HCT116 (cell line): ENCODE measurements around the gene ATXN1. TPM values are rescaled to one million over a fixed set of nuclear protein-coding genes. Genes with fewer than 3 reads are reported as not detected.

ENCODE experiments used
- ATAC-seq: fragments of 200-7000 bp; cut with Tn5 transposase; 2 replicates; pipeline ENCODE4 v1.9.1; 2020; ENCODE audit warnings: mild to moderate bottlenecking, moderate library complexity
- BruUV-seq: library from RNA; stranded (reverse); fragments of 400-500 nt; replicated peaks from 2 replicates; lab custom pipeline; 2021; lab: Mats Ljungman, UMichigan
- CTCF ChIA-PET: fragments of 300-600 bp; sonication (Branson Sonifier 250); formaldehyde crosslinking; loops from one replicate; lab custom pipeline; 2021; ENCODE audit warnings: antibody characterized with exemption; lab: Charles Lee
- POLR2A ChIA-PET: fragments of 300-600, 350-600 bp; sonication (Branson Sonifier 250); formaldehyde crosslinking; loops from one replicate; lab custom pipeline; 2021; ENCODE audit warnings: antibody characterized with exemption; lab: Charles Lee
- RAD21 ChIA-PET, 2 experiments: fragments of 300-600 bp; sonication (Branson Sonifier 250); formaldehyde crosslinking; loops; one replicate each; lab custom pipeline; 2023; ENCODE audit warnings: low total read pairs in 2 of 2; ENCODE audit not compliant: uncharacterized antibody in 2 of 2, unreplicated experiment in 2 of 2, low non-redundant PET in 1 of 2; lab: Charles Lee
- DNase-seq: peaks from one replicate; pipeline ENCODE4 v3.0.0-alpha.2; 2010; ENCODE audit warnings: low read depth, low spot score
- H2AFZ ChIP-seq: fragments of 200-600 bp; shearing (Covaris generic), sonication (generic); 2 replicates; pipeline ENCODE4 v1.6.1; 2017; ENCODE audit warnings: low read depth, mixed run types, mixed read lengths, antibody characterized with exemption, low read length; ENCODE audit not compliant: poor library complexity, severe bottlenecking
- H3K27ac ChIP-seq: 2 replicates; pipeline ENCODE4 v1.5.1; 2012; ENCODE audit warnings: low read depth, low read length
- H3K27me3 ChIP-seq: fragments of 200-600 bp; sonication (generic); 2 replicates; pipeline ENCODE4 v1.6.1; 2016; ENCODE audit warnings: mixed run types, low read length, mixed read lengths; ENCODE audit not compliant: insufficient read depth
- H3K36me3 ChIP-seq, 2 experiments: fragments of 200-500 bp in 1 of 2; fragments of 200-600 bp in 1 of 2; sonication (Bioruptor generic) in 1 of 2; sonication (generic) in 1 of 2; 2 replicates each; pipeline versions ENCODE4 v1.5.1 to v1.6.1; 2014 to 2016; ENCODE audit warnings: low read length in 2 of 2, inconsistent platforms in 1 of 2, mixed read lengths in 1 of 2, mixed run types in 1 of 2; ENCODE audit not compliant: insufficient read depth in 2 of 2, control insufficient read depth in 1 of 2
- H3K4me1 ChIP-seq, 2 experiments: fragments of 200-600 bp in 1 of 2; sonication (generic) in 1 of 2; 2 replicates each; pipeline versions ENCODE4 v1.5.1 to v1.6.1; 2012 to 2017; ENCODE audit warnings: low read length in 2 of 2, inconsistent platforms in 1 of 2, mild to moderate bottlenecking in 1 of 2, mixed read lengths in 1 of 2, mixed run types in 1 of 2, moderate library complexity in 1 of 2; ENCODE audit not compliant: insufficient read depth in 2 of 2, control insufficient read depth in 1 of 2
- H3K4me2 ChIP-seq: fragments of 200-600 bp; sonication (generic); 2 replicates; pipeline ENCODE4 v1.6.1; 2017; ENCODE audit warnings: mixed run types, low read length, mixed read lengths
- H3K4me3 ChIP-seq, 2 experiments: fragments of 200-600 bp in 1 of 2; sonication (generic) in 1 of 2; replicated peaks in 1 of 2; 2 replicates each; pipeline ENCODE4 v1.5.1; 2011 to 2016; ENCODE audit warnings: low read length in 2 of 2, control low read depth in 1 of 2, low read depth in 1 of 2, mild to moderate bottlenecking in 1 of 2, mixed read lengths in 1 of 2, mixed run types in 1 of 2
- H3K79me2 ChIP-seq: fragments of 200-600 bp; sonication (generic); 2 replicates; pipeline ENCODE4 v1.6.1; 2017; ENCODE audit warnings: mild to moderate bottlenecking, mixed run types, low read length, moderate library complexity, mixed read lengths; ENCODE audit not compliant: insufficient read depth
- H3K9ac ChIP-seq: fragments of 200-600 bp; sonication (generic); 2 replicates; pipeline ENCODE4 v1.6.1; 2016; ENCODE audit warnings: low read length, mixed read lengths
- H3K9me2 ChIP-seq: fragments of 200-600 bp; sonication (generic), shearing (Covaris generic); 2 replicates; pipeline ENCODE4 v1.6.1; 2017; ENCODE audit warnings: mixed run types, mild to moderate bottlenecking, moderate library complexity; ENCODE audit not compliant: insufficient read depth
- H3K9me3 ChIP-seq, 2 experiments: fragments of 200-500 bp in 1 of 2; fragments of 200-600 bp in 1 of 2; sonication (Bioruptor generic) in 1 of 2; sonication (generic) in 1 of 2; 2 replicates each; pipeline ENCODE4 v1.6.1; 2014 to 2017; ENCODE audit warnings: low read length in 2 of 2, mixed read lengths in 2 of 2, inconsistent platforms in 1 of 2, low read depth in 1 of 2, mild to moderate bottlenecking in 1 of 2, mixed run types in 1 of 2, moderate library complexity in 1 of 2; ENCODE audit not compliant: control insufficient read depth in 1 of 2, insufficient read depth in 1 of 2
- H4K20me1 ChIP-seq: fragments of 200-600 bp; sonication (generic), shearing (Covaris generic); 2 replicates; pipeline ENCODE4 v1.6.1; 2017; ENCODE audit warnings: mixed run types, mild to moderate bottlenecking, moderate library complexity; ENCODE audit not compliant: insufficient read depth
- CBX3 ChIP-seq: IDR thresholded peaks from 2 replicates; pipeline ENCODE4 v1.6.1; 2012; ENCODE audit warnings: low read depth
- CEBPB ChIP-seq: IDR thresholded peaks from 2 replicates; pipeline ENCODE4 v1.6.1; 2012; ENCODE audit warnings: low read depth
- EGR1 ChIP-seq: IDR thresholded peaks from 2 replicates; pipeline ENCODE4 v1.6.1; 2012; ENCODE audit warnings: low read depth
- EZH2 ChIP-seq: fragments of 200-600 bp; sonication (generic); IDR thresholded peaks from 2 replicates; pipeline ENCODE4 v1.6.1; 2017; ENCODE audit warnings: antibody characterized with exemption, mixed run types
- EZH2phosphoT487 ChIP-seq: fragments of 200-600 bp; IDR thresholded peaks from 2 replicates; pipeline ENCODE4 v1.6.1; 2018; ENCODE audit warnings: antibody characterized with exemption, borderline replicate concordance
- FOSL1 ChIP-seq: IDR thresholded peaks from 2 replicates; pipeline ENCODE4 v1.6.1; 2012; ENCODE audit warnings: low read depth
- POLR2A ChIP-seq: IDR thresholded peaks from 2 replicates; pipeline ENCODE4 v1.7.0; 2011; ENCODE audit warnings: borderline replicate concordance; ENCODE audit not compliant: insufficient read depth, insufficient read length; ENCODE audit errors: extremely low read depth
- POLR2AphosphoS5 ChIP-seq: IDR thresholded peaks from 2 replicates; pipeline ENCODE4 v1.6.1; 2011; ENCODE audit warnings: mild to moderate bottlenecking, low read depth, low read length, moderate library complexity
- RAD21 ChIP-seq: IDR thresholded peaks from 2 replicates; pipeline ENCODE4 v1.6.1; 2012; ENCODE audit warnings: low read depth, mild to moderate bottlenecking
- SIN3A ChIP-seq: IDR thresholded peaks from 2 replicates; pipeline ENCODE4 v1.6.1; 2012; ENCODE audit warnings: low read depth
- TCF7L2 ChIP-seq: IDR thresholded peaks from 2 replicates; pipeline ENCODE4 v1.7.0; 2011; ENCODE audit warnings: borderline replicate concordance, inconsistent platforms; ENCODE audit not compliant: insufficient read depth, insufficient read length; ENCODE audit errors: extremely low read depth
- intact Hi-C: fragments of 100-400 bp; cut with micrococcal nuclease; formaldehyde crosslinking; loops from 2 replicates; pipeline ENCODE4 v1.10.0; 2022
- total RNA-seq: library from RNA; stranded (reverse); gene quantifications from one replicate; pipeline ENCODE4 v1.2.1, GENCODE V29; 2021; ENCODE audit not compliant: unreplicated experiment
- TF ChIP-seq, protein P1 (sequence below): IDR thresholded peaks from 2 replicates; pipeline ENCODE4 v1.6.1; 2012; ENCODE audit warnings: low read depth
- TF ChIP-seq, protein P2 (sequence below): IDR thresholded peaks from 2 replicates; pipeline ENCODE4 v1.6.1; 2011; ENCODE audit warnings: mild to moderate bottlenecking, low read length, moderate library complexity; ENCODE audit not compliant: insufficient replicate concordance; ENCODE audit errors: extremely low read depth
- TF ChIP-seq, protein P3 (sequence below): IDR thresholded peaks from 2 replicates; pipeline ENCODE4 v1.6.1; 2012
- TF ChIP-seq, protein P4 (sequence below): IDR thresholded peaks from 2 replicates; pipeline ENCODE4 v1.6.1; 2012

ATXN1 gene
- total RNA-seq, 1 experiment from 2014 or later = 21.0 TPM

DNA sequence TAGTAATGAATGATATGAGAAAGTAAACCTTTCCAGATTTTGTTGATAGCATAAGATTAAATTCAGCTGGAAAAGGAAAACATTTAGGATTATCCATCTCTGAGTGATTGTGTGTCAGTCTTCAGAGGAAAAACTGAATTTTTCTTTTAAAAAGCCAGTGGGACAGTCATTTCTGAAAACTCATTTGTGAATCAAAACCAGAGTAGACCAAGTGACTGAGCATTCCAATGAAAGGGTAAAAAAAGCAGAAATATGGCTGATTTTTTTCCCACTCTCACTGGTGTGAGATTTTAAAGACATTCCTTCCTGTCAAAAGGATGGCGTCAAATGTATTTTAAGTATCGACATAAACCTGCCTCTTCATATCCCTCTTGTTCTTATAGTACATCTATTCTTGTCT is 308.9 kb downstream of the ATXN1 start:
- Histone ChIP-seq H3K4me1 (peaks cover 5 to 29% of the 10 kb centered on the region in 2 experiments), H3K4me2 (no peak overlapping the region), H3K9me3 (no peaks in the 10 kb centered on the region), H3K27ac (no peak overlapping the region), H3K9ac (no peak overlapping the region), H2AFZ (no peak overlapping the region), H3K27me3 (no peaks in the 10 kb centered on the region), H3K9me2 (no peaks in the 10 kb centered on the region), H3K79me2 (no peaks in the 10 kb centered on the region), H3K36me3 (no peaks in the 10 kb centered on the region), H3K4me3 (no peak overlapping the region), H4K20me1 (no peaks in the 10 kb centered on the region)
- TF ChIP-seq, protein P1, sequence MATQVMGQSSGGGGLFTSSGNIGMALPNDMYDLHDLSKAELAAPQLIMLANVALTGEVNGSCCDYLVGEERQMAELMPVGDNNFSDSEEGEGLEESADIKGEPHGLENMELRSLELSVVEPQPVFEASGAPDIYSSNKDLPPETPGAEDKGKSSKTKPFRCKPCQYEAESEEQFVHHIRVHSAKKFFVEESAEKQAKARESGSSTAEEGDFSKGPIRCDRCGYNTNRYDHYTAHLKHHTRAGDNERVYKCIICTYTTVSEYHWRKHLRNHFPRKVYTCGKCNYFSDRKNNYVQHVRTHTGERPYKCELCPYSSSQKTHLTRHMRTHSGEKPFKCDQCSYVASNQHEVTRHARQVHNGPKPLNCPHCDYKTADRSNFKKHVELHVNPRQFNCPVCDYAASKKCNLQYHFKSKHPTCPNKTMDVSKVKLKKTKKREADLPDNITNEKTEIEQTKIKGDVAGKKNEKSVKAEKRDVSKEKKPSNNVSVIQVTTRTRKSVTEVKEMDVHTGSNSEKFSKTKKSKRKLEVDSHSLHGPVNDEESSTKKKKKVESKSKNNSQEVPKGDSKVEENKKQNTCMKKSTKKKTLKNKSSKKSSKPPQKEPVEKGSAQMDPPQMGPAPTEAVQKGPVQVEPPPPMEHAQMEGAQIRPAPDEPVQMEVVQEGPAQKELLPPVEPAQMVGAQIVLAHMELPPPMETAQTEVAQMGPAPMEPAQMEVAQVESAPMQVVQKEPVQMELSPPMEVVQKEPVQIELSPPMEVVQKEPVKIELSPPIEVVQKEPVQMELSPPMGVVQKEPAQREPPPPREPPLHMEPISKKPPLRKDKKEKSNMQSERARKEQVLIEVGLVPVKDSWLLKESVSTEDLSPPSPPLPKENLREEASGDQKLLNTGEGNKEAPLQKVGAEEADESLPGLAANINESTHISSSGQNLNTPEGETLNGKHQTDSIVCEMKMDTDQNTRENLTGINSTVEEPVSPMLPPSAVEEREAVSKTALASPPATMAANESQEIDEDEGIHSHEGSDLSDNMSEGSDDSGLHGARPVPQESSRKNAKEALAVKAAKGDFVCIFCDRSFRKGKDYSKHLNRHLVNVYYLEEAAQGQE = no peak
- TF ChIP-seq, protein P2, sequence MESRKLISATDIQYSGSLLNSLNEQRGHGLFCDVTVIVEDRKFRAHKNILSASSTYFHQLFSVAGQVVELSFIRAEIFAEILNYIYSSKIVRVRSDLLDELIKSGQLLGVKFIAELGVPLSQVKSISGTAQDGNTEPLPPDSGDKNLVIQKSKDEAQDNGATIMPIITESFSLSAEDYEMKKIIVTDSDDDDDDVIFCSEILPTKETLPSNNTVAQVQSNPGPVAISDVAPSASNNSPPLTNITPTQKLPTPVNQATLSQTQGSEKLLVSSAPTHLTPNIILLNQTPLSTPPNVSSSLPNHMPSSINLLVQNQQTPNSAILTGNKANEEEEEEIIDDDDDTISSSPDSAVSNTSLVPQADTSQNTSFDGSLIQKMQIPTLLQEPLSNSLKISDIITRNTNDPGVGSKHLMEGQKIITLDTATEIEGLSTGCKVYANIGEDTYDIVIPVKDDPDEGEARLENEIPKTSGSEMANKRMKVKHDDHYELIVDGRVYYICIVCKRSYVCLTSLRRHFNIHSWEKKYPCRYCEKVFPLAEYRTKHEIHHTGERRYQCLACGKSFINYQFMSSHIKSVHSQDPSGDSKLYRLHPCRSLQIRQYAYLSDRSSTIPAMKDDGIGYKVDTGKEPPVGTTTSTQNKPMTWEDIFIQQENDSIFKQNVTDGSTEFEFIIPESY = no peak
- TF ChIP-seq EGR1 = no peak
- TF ChIP-seq CEBPB = no peak
- TF ChIP-seq, protein P3, sequence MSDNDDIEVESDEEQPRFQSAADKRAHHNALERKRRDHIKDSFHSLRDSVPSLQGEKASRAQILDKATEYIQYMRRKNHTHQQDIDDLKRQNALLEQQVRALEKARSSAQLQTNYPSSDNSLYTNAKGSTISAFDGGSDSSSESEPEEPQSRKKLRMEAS = no peak
- no peak for TF ChIP-seq EZH2
- no peak for TF ChIP-seq RAD21
- TF ChIP-seq EZH2phosphoT487 = no peak
- TF ChIP-seq, protein P4, sequence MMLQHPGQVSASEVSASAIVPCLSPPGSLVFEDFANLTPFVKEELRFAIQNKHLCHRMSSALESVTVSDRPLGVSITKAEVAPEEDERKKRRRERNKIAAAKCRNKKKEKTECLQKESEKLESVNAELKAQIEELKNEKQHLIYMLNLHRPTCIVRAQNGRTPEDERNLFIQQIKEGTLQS = no peak
- TF ChIP-seq CBX3 = no peak
- no peak for TF ChIP-seq POLR2AphosphoS5
- no peak for TF ChIP-seq TCF7L2
- no peak for TF ChIP-seq FOSL1
- TF ChIP-seq POLR2A = no peak
- no peak for TF ChIP-seq SIN3A
- no peak for ATAC-seq
- no peak for DNase-seq
- intact Hi-C loops = no loop called here
- RAD21 ChIA-PET = no interaction called here
- no TSS peak for BruUV-seq
- CTCF ChIA-PET = no interaction called here
- POLR2A ChIA-PET = no interaction called here
